Adipose tissue (tissue), 3 donors: ENCODE data around the gene ZNF626. TPM values are rescaled to one million over a fixed set of nuclear protein-coding genes. Genes with fewer than 3 reads are reported as not detected.
"Not testable (repeated sequence)": the region's sequence is repeated elsewhere in the genome, so short reads cannot be mapped to it uniquely, and the experiment has no call there.

Experiments used
- H3K27ac ChIP-seq: one replicate; pipeline ENCODE4 v1.5.1; 2013; ENCODE audit warnings: low read depth, low read length
- WGBS, 3 donors: extraction: QIAGEN DNeasy Blood & Tissue Kit; methylation state at CpG; one replicate each; pipeline ENCODE4 v1.1.7; 2013; 5-methylcytosine and 5-hydroxymethylcytosine counted together
- polyA plus RNA-seq, 3 donors: library from polyadenylated mRNA; stranded (reverse); fragments of 200-250 nt; gene quantifications; one replicate each; pipeline ENCODE4 v1.2.3, GENCODE V29; 2013
- donor health status: healthy with polysubstance abuse.
- donor health status: Bipolar disorder and iron deficiency.
- donor health status: healthy.

Gene ZNF626
- polyA plus RNA-seq = 1 to 10 TPM; 3.7 to 6.0 (median 5.0) TPM

DNA sequence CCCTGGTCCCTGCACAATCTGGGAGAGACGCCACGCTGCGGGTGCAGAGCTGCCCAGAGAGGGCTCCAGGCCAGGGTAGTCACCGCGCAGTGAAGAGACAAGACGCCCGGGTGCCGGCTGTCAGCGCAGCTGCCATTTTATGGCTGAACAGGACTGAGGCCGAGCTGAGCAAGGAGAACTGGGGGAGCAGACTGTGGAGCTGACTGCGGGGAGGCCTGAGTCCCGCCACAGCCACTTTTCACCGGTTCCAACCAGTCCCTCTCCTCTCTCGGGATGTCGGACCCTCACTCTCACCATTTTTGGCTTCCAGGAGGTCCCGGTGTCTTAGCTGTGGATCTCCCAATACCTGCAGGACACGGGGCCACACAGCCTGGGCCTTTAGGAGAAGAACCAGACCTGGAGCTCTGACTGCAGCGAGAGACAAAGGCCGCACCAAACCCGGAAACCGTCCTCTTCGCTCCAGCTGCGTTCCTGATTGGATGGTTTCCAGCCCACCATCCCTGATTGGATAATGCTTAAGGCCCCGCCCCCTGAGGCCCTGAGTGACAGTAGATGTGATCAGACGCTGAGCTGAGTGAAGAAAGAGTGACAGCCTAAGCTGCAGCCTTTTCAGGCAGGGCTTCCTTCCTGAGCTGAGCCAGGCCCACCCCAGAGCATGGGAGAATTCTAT lies at the start of gene ZNF626:
Gene ZNF626 (minus strand): TSS at position 422 of the 670 bp plus-strand sequence. CDS start 125 bp downstream, at position 297.
- H3K27ac ChIP-seq = no peak within 1 kb of the TSS
- WGBS, 3 donors = 1 to 4% (median 1%) methylated on average over 25 of the region's 25 CpGs

DNA sequence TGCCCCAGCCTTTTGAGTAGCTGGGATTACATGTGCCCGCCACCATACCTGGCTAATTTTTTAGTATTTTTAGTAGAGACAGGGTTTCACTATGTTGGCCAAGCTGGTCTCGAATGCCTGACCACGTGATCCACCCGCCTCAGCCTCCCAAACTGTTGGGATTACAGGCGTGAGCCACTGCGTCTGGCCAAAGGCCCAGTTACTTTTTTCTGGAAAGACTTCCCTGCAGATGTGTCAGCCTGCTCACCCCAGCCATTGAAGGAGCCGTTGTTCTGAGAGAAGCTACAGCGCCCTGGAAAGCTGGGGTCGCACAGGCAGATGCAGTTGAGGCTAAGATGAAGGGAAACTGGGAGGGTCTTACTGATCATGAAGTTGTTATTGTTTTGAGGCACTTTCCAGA lies 7.9 kb upstream of the ZNF626 start:
- no peak overlapping the region for H3K27ac ChIP-seq
- 84 to 92% (median 90%) methylated on average over 9 of the region's 9 CpGs for WGBS, 3 donors

DNA sequence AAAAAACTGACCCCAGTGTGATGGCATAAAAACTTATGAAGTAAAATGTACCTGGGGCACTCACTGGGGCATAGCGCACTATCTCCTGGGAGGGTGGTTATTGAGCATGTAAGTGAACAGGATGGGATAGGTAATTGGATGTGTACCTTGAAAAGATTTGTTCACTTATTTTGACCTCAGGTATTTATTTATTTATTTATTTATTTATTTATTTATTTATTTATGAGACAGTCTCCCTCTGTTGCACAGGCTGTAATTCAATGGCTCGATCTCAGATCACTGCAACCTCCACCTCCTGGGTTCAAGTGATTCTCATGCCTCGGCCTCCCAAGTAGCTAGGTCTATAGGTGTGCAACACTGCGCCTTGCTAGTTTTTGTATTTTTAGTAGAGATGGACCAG lies 5.9 kb upstream of the ZNF626 start:
- WGBS, 3 donors = 93 to 97% (median 94%) methylated on average over 4 of the region's 4 CpGs
- H3K27ac ChIP-seq = no peak overlapping the region

DNA sequence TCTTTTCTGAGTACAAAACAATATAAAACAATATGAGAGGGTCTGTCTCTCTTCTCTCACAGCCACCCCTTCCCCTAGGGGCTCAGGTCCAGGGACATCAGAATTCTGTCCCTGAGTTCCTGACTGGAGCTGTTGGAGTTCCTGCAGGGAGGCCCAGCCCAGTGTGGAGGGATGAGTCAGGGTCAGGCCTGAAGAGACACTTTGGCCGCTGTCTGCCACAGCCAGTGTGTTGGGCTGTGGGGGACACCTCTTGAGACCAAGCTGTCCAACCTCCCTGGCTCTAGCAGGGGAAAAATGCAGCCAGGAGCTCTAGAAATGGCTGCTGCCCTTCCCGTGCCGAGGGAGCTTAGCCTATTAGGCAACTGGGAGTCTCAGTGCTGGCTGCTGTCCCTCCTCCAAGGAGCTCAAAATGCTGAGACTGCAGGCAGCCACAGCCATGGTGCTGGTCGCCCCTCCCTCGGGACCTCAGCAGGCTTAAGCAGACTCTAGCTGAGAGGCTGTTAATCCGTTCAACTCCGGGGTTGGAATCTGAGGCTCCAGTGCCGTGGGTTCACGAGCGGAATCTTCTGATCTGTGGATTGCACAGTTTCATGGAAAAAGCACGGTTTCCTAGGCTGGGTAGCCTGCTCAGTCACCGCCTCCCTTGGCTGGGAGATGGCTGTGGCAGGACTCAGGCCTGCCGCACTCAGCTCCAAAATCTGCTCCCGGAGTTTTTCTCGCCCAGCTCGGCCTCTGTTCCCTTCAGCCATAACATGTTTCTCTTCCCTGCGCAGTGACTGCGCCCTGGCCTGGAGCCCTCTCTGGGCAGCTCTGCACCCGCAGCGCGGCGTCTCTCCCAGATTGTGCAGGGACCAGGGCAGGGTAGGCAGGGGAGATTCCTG lies 3.8 kb upstream of the ZNF626 start:
- 54 to 63% (median 60%) methylated on average over 22 of the region's 22 CpGs for WGBS, 3 donors
- no peak overlapping the region for H3K27ac ChIP-seq

DNA sequence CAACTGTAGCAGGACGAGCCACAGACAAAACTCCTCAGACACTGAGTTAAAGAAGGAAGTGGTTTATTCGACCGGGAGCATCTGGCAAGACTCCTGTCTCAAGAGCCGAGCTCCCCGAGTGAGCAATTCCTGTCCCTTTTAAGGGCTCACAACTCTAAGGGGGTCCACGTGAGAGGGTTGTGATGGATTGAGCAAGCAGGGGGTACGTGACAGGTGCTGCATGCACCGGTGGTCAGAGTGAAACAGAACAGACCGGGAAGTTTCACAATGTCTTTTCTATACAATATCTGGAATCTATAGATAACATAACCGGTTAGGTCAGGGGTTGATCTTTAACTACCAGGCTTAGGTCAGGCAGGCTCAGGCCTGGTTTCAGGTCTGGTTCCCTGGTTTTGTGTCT lies 3.1 kb upstream of the ZNF626 start:
- WGBS, 3 donors = 27 to 57% (median 51%) methylated on average over 10 of the region's 10 CpGs

DNA sequence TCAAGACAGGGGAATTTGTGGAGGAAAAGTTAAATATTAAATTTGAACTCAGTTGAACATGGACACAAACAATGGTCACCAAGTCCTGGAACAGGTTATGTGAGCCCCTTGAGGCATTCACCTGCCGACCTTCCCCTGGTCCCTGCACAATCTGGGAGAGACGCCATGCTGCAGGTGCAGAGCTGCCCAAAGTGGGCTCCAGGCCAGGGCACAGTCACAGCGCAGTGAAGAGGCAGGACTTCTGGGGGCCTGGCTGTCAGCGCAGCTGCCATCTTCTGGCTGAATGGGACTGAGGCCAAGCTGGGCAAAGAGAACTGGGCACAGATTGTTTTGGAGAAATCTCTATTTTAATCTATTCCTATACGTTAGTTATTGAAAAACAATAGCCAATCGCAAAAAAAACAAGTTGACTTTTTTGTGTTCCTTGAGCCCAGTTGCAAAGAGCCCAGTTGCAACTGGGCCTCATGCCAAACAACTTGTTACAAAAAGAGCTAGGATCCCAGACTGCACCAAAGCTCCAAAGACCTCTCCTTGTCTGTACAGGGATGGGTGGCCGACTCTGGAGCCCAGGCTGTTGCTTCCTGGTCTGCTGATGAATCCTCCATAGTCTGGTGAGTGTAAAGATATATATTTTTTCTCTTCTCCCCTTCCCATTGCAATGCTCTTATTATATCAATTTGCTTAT lies 1.2 kb upstream of the ZNF626 start:
- 69 to 98% (median 97%) methylated on average over 7 of the region's 7 CpGs for WGBS, 3 donors
- H3K27ac ChIP-seq = no peak overlapping the region

More for the DNA sequence above, 3.1 kb upstream of the ZNF626 start:
- H3K27ac ChIP-seq = not testable (repeated sequence)

DNA sequence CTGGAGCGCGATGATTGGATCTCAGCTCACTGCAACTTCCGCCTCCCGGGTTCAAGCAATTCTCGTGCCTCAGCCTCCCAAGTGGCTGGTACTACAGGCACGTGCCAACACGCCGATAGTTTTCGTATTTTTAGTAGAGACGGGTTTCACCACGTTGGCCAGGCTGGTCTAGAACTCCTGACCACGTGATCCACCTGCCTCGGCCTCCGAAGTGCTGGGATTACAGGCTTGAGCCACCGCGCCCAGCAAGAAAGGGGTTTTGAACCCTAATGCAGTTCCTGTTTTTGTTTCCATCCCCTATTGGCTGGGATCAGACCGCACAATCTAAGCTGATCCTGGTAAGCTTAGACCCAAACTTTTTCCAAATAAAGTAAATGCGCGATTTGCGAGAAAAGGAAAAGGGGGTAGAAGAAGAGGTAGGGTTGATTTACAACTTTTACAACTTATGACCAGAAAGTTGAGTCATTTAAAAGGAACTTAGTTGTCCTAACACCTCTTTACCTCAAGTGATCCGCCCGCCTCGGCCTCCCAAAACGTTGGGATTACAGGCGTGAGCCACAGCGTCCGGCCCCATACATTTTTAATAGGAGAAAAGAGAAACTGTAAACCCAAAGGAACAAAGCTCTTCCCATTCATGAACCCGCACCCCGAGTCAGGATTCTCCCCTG lies 764 bp downstream of the ZNF626 start:
- no peak overlapping the region for H3K27ac ChIP-seq

DNA sequence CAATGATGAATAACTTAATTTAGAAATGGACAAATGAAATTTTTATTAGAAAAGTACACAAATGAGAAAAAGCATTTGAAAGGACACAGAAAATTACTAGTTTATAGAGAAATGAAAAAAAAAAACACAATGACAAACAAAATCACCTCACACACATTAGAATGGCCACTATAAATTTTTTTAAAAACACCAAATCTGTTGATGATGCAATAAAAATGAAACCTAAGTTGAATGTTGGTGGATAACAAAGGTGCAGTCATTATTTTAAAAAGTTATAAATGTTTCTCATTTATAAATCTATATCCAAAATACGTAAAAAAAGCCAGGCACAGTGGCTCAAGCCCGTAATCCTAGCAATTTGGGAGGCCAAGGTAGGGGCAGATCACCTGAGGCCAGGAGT lies 20.8 kb downstream of the ZNF626 start:
- H3K27ac ChIP-seq = no peak overlapping the region
- WGBS, 3 donors = 96 to 99% (median 99%) methylated on average over 2 of the region's 2 CpGs

More for the DNA sequence above, 764 bp downstream of the ZNF626 start:
- 22 to 41% (median 40%) methylated on average over 29 of the region's 29 CpGs for WGBS, 3 donors

DNA sequence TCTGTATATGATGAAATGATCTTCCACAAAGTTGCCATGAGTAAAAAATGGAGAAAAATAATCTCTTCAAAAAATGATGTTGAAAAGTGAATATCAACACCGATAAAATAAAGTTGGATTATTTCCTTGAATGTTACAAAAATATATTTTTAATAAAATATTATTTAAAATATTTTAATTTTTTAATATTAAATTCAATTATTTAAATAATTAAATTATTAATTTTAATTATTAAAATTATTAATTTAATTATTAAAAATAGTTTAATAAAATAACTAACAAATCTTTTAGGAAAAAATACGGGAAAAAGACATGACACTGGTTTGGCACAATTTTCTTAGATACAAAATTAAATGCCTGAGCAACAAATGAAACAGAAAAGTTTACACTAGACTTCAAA lies 21.3 kb downstream of the ZNF626 start:
- 96 to 99% (median 98%) methylated on average over 2 of the region's 2 CpGs for WGBS, 3 donors
- no peak overlapping the region for H3K27ac ChIP-seq

DNA sequence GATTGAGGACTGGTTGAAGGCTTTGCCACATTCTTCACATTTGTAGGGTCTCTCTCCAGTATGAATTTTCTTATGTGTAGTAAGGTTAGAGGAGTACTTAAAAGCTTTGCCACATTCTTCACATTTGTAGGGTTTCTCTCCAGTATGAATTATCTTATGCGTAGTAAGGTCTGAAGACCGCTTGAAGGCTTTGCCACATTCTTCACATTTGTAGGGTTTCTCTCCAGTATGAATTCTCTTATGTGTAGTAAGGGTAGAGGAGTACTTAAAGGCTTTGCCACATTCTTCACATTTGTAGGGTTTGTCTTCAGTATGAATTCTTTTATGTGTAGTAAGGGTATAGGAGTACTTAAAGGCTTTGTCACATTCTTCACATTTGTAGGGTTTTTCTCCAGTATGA lies 36.8 kb downstream of the ZNF626 start:
- WGBS, 3 donors = 96 to 99% (median 98%) methylated on average over 2 of the region's 2 CpGs
- H3K27ac ChIP-seq = not testable (repeated sequence)

DNA sequence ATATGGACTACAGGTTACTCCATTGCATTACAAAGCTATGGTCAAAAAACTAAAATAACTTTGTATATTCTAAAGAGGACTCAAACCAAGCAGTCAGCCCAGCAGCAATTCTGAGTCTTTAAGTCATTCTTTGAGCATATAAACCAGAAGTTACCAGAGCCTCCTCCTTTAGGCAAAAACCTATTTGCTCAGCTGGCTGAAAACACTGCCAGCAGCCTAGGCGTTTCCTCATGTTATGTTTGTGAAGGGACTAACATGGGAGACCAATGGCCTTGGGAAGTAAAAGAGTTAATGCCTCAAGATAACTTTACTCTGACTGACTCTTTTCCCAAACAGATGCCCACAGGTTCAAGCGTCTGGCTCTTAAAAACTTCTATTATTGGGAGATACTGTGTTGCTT lies 45.3 kb downstream of the ZNF626 start:
- H3K27ac ChIP-seq = no peak overlapping the region
- 58 to 79% (median 76%) methylated on average over 2 of the region's 2 CpGs for WGBS, 3 donors

DNA sequence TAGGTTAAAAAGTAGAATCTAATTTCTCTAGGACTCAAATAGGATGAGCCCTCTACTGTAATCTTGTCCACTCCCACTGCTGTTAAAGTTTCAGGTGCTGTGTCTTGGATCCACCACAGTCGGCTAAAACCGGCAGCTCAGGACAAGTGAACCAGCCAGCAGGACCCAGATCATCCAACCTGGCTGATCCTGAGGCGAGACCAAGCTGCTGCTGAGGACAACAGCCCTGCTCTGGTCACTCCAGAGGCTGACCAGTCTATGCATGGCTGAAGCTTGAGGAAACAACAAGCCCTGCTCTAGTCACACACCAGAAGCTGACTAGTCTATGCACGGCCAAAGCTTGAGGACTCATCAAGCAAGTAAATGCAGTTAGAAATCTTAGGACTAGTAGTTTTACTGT lies 46.4 kb downstream of the ZNF626 start:
- WGBS, 3 donors = 79 to 93% (median 86%) methylated on average over 4 of the region's 4 CpGs
- not testable (repeated sequence) for H3K27ac ChIP-seq

DNA sequence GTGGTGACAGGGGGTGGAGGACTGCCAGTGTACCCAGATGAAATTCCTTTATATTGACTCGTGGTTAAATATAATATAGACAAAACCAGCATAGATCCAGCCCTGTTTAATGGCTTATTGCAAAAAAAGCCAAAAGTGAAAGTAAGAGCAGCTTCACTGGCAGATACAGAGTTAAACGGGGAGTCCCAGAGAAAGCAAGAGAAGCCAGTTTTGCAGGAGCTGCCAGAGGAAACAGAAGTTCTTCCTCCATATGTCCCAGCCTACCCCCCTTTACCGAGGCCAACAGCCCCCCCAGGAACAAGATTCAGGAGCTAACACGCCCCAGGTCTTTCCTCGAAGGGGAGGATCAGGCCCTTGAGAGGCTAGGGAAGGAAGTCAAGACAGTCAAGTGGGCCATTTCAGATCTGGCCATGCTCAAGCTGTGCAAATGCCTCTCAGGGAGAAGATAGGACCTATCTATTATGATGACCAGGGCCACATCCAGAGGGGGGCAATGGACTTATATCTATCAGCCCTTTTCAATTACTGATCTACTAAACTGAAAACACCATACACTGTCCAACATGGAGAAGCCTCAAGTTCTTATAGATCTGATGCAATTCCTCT lies 48.6 kb downstream of the ZNF626 start:
- H3K27ac ChIP-seq = no peak overlapping the region
- 27 to 40% (median 30%) methylated on average over 5 of the region's 5 CpGs for WGBS, 3 donors

DNA sequence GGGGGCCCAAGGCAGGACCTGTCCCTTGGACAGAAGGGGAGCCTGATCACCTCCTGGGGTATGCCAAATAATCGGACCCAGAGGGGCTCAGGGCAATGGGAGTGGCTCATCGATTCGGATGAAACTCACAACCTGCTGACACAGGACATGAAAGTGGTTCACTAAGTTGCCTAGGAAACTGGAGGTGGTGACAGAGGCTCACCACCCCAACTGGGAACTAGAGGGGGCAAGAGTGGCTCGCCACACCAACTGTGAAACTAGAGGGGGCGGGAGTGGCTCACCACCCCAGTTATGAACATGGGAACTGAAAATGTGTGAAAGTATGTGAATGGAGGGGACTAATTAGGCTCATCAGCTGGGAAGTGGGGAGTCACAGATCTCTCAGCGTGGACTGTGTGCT lies 49.5 kb downstream of the ZNF626 start:
- WGBS, 3 donors = 69 to 80% (median 75%) methylated on average over 6 of the region's 6 CpGs
- no peak overlapping the region for H3K27ac ChIP-seq

DNA sequence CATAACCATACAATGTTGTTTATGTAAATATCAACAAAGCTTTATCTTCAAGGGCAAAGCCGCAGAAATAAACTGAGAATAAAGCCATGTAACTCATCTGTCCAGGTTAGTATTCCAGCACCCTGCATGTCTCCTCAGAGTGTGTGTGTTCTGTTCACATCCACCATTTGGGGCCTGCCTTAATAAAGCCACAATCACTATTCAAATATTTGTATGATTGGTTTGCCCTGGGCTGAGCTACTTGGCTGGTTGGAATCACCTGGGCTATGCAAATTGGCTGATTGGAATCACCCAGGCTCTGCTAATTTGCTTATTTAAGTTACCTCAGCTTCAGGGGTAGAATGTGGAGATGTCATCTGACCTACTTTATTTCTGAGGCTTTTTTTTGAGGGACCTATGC lies 53.4 kb downstream of the ZNF626 start:
- 0 to 93% (median 93%) methylated on average over 1 of the region's 1 CpG for WGBS, 3 donors

More for the DNA sequence above, 53.4 kb downstream of the ZNF626 start:
- H3K27ac ChIP-seq = no peak overlapping the region
